HepG2 (cell line): ENCODE measurements around the gene CTCF. TPM values are rescaled to one million over a fixed set of nuclear protein-coding genes. Genes with fewer than 3 reads are reported as not detected.

Source experiments
- ATF7-NPFF ChIP-seq: sonication (generic); formaldehyde crosslinking; IDR thresholded peaks from 2 replicates; pipeline ENCODE4 v1.8.1; 2023; ENCODE audit warnings: mild to moderate bottlenecking, low read depth, missing genetic modification reagents, moderate library complexity
- HDAC2 ChIP-seq: sonication (generic); formaldehyde crosslinking; IDR thresholded peaks from 2 replicates; pipeline ENCODE4 v1.4.0; 2020; ENCODE audit warnings: missing genetic modification reagents
- IKZF5 ChIP-seq: IDR thresholded peaks from 2 replicates; pipeline ENCODE4 v1.6.1; 2018; ENCODE audit warnings: missing genetic modification reagents, mild to moderate bottlenecking, missing compliant biosample characterization
- MIER2 ChIP-seq: IDR thresholded peaks from 2 replicates; pipeline ENCODE4 v1.6.1; 2016; ENCODE audit warnings: missing biosample characterization, missing genetic modification reagents
- NFATC3 ChIP-seq: sonication (generic); formaldehyde crosslinking; IDR thresholded peaks from 2 replicates; pipeline ENCODE4 v1.5.1; 2020; ENCODE audit warnings: mild to moderate bottlenecking, missing genetic modification reagents
- NFYB ChIP-seq: sonication (generic); formaldehyde crosslinking; IDR thresholded peaks from 2 replicates; pipeline ENCODE4 v1.4.0; 2020; ENCODE audit warnings: missing genetic modification reagents
- NKX3-1 ChIP-seq: sonication (generic); formaldehyde crosslinking; IDR thresholded peaks from 2 replicates; pipeline ENCODE4 v1.5.0; 2020; ENCODE audit warnings: missing genetic modification reagents
- NONO ChIP-seq, 2 experiments: fragments of 450-650 bp in 1 of 2; sonication (generic) in 1 of 2; formaldehyde crosslinking in 1 of 2; IDR thresholded peaks in 1 of 2; conservative IDR thresholded peaks in 1 of 2; 2 replicates each; pipeline versions ENCODE4 v1.6.1 to v1.8.0; 2017 to 2022; ENCODE audit warnings: mild to moderate bottlenecking in 1 of 2, missing genetic modification reagents in 1 of 2, moderate library complexity in 1 of 2
- PAF1 ChIP-seq: IDR thresholded peaks from 2 replicates; pipeline ENCODE4 v1.6.1; 2016; ENCODE audit warnings: missing genetic modification reagents, missing compliant biosample characterization
- PAX8 ChIP-seq: sonication (generic); formaldehyde crosslinking; IDR thresholded peaks from 2 replicates; pipeline ENCODE4 v1.8.0; 2022; ENCODE audit warnings: mild to moderate bottlenecking, missing genetic modification reagents, borderline replicate concordance
- PPARG ChIP-seq: conservative IDR thresholded peaks from 2 replicates; pipeline ENCODE4 v1.6.1; 2016; ENCODE audit warnings: missing biosample characterization, missing genetic modification reagents
- PRDM15 ChIP-seq: sonication (generic); formaldehyde crosslinking; IDR thresholded peaks from 2 replicates; pipeline ENCODE4 v1.4.0; 2020; ENCODE audit warnings: missing genetic modification reagents
- RBFOX2 ChIP-seq: fragments of 200-400 bp; formaldehyde crosslinking; IDR thresholded peaks from 2 replicates; pipeline ENCODE4 v1.6.1; 2017; ENCODE audit warnings: low read depth, mild to moderate bottlenecking, low read length
- RCOR2 ChIP-seq: IDR thresholded peaks from 2 replicates; pipeline ENCODE4 v1.6.1; 2016; ENCODE audit warnings: missing biosample characterization, missing genetic modification reagents
- RFX1 ChIP-seq: fragments of 450-650 bp; IDR thresholded peaks from 2 replicates; pipeline ENCODE4 v1.6.1; 2017
- STAG1 ChIP-seq: sonication (generic); formaldehyde crosslinking; IDR thresholded peaks from 2 replicates; pipeline ENCODE4 v1.4.0; 2020; ENCODE audit warnings: missing genetic modification reagents
- TCF7 ChIP-seq: sonication (generic); IDR thresholded peaks from 2 replicates; pipeline ENCODE4 v1.6.1; 2016; ENCODE audit warnings: antibody characterized with exemption, low read depth
- TERF1 ChIP-seq: sonication (generic); formaldehyde crosslinking; IDR thresholded peaks from 2 replicates; pipeline ENCODE4 v1.8.0; 2022; ENCODE audit warnings: mild to moderate bottlenecking, missing genetic modification reagents, moderate library complexity
- ZNF230 ChIP-seq: sonication (generic); formaldehyde crosslinking; IDR thresholded peaks from 2 replicates; pipeline ENCODE4 v1.4.0; 2020; ENCODE audit warnings: mild to moderate bottlenecking, missing genetic modification reagents
- ZNF335 ChIP-seq: sonication (generic); formaldehyde crosslinking; IDR thresholded peaks from 2 replicates; pipeline ENCODE4 v1.4.0; 2020; ENCODE audit warnings: missing genetic modification reagents
- ZNF414 ChIP-seq: sonication (generic); formaldehyde crosslinking; IDR thresholded peaks from 2 replicates; pipeline ENCODE4 v1.5.0; 2020; ENCODE audit warnings: missing genetic modification reagents
- ZNF576 ChIP-seq: sonication (generic); formaldehyde crosslinking; IDR thresholded peaks from 2 replicates; pipeline ENCODE4 v1.4.0; 2020; ENCODE audit warnings: mild to moderate bottlenecking, missing genetic modification reagents
- ZNF629 ChIP-seq: sonication (generic); formaldehyde crosslinking; conservative IDR thresholded peaks from 2 replicates; pipeline ENCODE4 v1.5.0; 2020; ENCODE audit warnings: missing genetic modification reagents
- ZNF709 ChIP-seq: sonication (generic); formaldehyde crosslinking; IDR thresholded peaks from 2 replicates; pipeline ENCODE4 v1.5.0; 2020; ENCODE audit warnings: mild to moderate bottlenecking, missing genetic modification reagents
- polyA plus RNA-seq, 8 experiments: library from polyadenylated mRNA; depleted of rRNA in 3 of 8; stranded (reverse) in 7 of 8; unstranded in 1 of 8; fragments of >200 nt; fragmentation: Illumina TruSeq in 4 of 8; extraction: Trizol in 4 of 8; gene quantifications; 2 replicates each; pipeline versions ENCODE4 v1.2.1 to v1.2.3, GENCODE V29; 2011 to 2016; ENCODE audit warnings: low read depth in 4 of 8, missing spikeins in 1 of 8, mixed read lengths in 1 of 8; ENCODE audit not compliant: insufficient read depth in 1 of 8
- total RNA-seq, 5 experiments: library from RNA; depleted of rRNA; stranded (reverse); fragments of >200 nt; fragmentation: Illumina TruSeq; extraction: Trizol; gene quantifications; 2 replicates each; pipeline ENCODE4 v1.2.3, GENCODE V29; 2016; ENCODE audit warnings: low read depth in 1 of 5

Gene CTCF
- total and polyA plus RNA-seq, 2 of the 13 experiments (the other 11 are each of a cell fraction or from before 2014, with no cell fraction given) = 19.5 to 37.5 TPM

- TF ChIP-seq HDAC2 (CRISPR knock-in tag) (peak; percentile 31; the same call in 1 of the 2 replicates), NFATC3 (CRISPR knock-in tag) (no peak), STAG1 (CRISPR knock-in tag) (no peak), ZNF576 (CRISPR knock-in tag) (no peak), ZNF709 (CRISPR knock-in tag) (peak; percentile 94), PRDM15 (CRISPR knock-in tag) (no peak), MIER2 (CRISPR knock-in tag) (no peak), ZNF414 (no peak), NFYB (peak; percentile 46), NKX3-1 (CRISPR knock-in tag) (no peak), TCF7 (no peak), RCOR2 (no peak), PAF1 (CRISPR knock-in tag) (no peak), RBFOX2 (peak; percentile 75; the same call in 1 of the 2 replicates), PPARG (CRISPR knock-in tag) (no peak; the same call in 1 of the 2 replicates), ZNF230 (CRISPR knock-in tag) (peak; percentile 66; the same call in 1 of the 2 replicates), ATF7-NPFF (CRISPR knock-in tag) (peak; percentile 79), ZNF629 (CRISPR knock-in tag) (no peak; the same call in 1 of the 2 replicates), IKZF5 (CRISPR knock-in tag) (peak; percentile 44; the same call in 1 of the 2 replicates), TERF1 (CRISPR knock-in tag) (no peak), NONO (IDR thresholded peaks at IDR 0.05) (no peak), NONO (CRISPR knock-in tag; conservative IDR thresholded peaks at IDR 0.05) (peak; percentile 71), PAX8 (no peak), ZNF335 (no peak), RFX1 (no peak)
Measured at GRCh38 chr16:67561824-67562525, 351 bp upstream of the CTCF start (continued).
